Epithelial cell of esophagus (primary cell): ENCODE results near the gene PREX1.
"Not testable (repeated sequence)": the region's sequence is repeated elsewhere in the genome, so short reads cannot be mapped to it uniquely, and the experiment has no call there.

Experiments
- DNase-seq: peaks from one replicate; pipeline ENCODE4 v3.0.0; 2010; ENCODE audit warnings: low read depth
- H3K4me3 ChIP-seq: 2 replicates; pipeline ENCODE4 v1.5.1; 2011; ENCODE audit warnings: mild to moderate bottlenecking, low read length, control low read depth
- TF ChIP-seq, protein P1 (sequence below): IDR thresholded peaks from 2 replicates; pipeline ENCODE4 v1.5.1; 2011; ENCODE audit warnings: low read depth, mild to moderate bottlenecking, low read length, control low read depth, inconsistent platforms; ENCODE audit not compliant: insufficient read depth; ENCODE audit errors: missing control alignments

PREX1 gene

DNA sequence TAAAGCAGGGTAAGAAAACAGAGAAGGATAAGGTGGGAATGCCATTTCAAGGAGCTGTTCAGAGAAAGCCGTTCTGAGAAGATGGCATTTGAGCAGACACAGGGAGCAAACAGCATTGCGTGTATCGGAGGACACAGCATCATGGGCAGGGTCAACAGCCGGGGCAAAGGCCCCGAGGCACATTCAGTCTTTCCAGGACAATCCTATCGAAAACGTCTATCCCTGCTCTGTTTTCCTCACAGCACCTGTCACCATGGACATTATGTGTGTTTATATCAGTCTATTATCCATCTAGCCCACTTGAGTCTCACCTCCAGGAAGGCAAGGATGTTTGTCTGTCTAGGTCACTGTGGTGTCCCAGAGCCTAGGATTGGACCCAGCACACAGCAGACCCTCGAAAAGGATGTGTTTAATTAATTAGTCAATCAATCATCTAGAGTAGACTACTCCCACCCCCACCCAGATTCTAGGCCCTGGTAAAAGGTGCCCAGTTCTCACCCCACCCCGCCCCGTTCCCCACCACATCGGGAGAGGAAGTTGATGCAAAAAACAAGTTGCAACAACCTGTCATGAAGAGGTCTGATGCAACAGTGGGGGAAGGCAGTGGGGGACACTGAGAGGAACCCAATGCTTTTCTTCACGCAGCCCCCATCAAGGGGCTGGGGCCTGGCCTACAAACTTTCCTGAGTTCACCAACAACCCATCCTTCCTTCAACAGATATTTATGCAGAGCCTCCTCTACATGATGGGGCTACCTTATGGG is 66.6 kb downstream of the PREX1 start:
- H3K4me3 ChIP-seq, result no peak overlapping the region
- TF ChIP-seq, protein P1, sequence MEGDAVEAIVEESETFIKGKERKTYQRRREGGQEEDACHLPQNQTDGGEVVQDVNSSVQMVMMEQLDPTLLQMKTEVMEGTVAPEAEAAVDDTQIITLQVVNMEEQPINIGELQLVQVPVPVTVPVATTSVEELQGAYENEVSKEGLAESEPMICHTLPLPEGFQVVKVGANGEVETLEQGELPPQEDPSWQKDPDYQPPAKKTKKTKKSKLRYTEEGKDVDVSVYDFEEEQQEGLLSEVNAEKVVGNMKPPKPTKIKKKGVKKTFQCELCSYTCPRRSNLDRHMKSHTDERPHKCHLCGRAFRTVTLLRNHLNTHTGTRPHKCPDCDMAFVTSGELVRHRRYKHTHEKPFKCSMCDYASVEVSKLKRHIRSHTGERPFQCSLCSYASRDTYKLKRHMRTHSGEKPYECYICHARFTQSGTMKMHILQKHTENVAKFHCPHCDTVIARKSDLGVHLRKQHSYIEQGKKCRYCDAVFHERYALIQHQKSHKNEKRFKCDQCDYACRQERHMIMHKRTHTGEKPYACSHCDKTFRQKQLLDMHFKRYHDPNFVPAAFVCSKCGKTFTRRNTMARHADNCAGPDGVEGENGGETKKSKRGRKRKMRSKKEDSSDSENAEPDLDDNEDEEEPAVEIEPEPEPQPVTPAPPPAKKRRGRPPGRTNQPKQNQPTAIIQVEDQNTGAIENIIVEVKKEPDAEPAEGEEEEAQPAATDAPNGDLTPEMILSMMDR, result no peak
- no peak for DNase-seq

GRCh38 chr20:48760403-48760983 is 67.3 kb downstream of the PREX1 start:
- TF ChIP-seq, protein P1, result no peak
- DNase-seq, result peak; percentile 36
- no peak overlapping the region for H3K4me3 ChIP-seq

DNA sequence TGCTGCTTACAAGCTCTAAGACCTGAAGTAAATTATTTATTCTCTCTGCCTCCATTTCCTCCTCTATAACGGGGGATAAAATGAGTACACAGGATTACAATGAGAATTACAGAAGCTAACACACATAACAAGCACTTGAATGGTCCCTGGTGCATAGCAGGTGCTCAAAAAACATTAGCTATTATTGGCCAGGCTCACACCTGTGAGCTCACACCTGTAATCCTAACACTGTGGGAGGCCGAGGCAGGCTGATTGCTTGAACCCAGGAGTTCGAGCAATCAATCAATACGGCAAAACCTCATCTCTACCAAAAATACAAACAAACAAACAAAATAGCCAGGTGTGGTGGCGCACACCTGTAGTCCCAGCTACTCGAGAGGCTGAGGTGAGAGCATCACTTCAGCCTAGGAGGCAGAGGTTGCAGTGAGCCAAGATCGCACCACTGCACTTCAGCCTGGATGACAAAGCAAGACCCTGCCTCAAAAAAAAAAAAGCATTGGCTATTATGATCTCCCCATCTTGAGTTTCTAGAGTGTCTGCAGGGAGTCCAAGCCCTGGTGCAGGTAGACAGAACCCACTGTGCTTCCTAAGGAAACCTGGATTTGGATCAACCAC is 68.1 kb downstream of the PREX1 start:
- DNase-seq, result no peak
- TF ChIP-seq, protein P1, result no peak
- no peak overlapping the region for H3K4me3 ChIP-seq

- no peak for DNase-seq
- no peak overlapping the region for H3K4me3 ChIP-seq
These were observed 69.5 kb downstream of the PREX1 start for GRCh38 chr20:48758206-48758820.

DNA sequence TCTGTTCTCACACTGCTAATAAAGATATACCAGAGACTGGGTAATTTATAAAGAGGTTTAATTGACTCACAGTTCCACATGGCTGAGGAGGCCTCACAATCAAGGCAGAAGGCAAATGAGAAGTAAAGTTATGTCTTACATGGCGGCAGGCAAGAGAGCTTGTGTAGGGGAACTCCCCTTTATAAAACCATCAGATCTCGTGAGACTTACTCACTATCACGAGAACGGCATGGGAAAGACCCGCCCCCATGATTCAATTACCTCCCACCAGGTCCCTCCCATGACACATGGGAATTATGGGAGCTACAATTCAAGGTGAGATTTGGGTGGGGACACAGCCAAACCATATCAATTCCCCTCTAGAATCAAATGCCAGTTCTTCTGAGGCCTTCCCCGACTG is 71.0 kb downstream of the PREX1 start:
- not testable (repeated sequence) for H3K4me3 ChIP-seq, DNase-seq

More at GRCh38 chr20:48758206-48758820, 69.5 kb downstream of the PREX1 start:
- TF ChIP-seq, protein P1, result no peak

DNA sequence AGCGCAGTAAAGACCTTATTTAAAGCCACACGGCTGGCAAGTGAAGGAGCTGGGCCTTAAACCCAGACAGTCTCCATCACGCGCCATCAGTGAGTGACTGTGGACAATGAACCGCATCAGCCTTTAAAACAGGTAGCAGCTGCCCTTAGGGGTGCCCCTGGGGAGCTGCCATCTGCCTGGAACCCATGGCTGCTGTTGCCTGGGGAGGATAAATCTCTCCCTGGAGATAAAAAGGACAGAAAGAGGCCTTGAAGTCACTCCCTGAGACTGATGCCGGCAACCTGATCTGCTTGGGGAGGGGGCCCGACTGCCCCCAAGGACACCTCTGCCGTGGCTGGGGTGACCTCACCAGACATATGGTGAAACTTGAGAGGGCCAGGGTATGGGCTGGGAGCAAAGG is 73.5 kb downstream of the PREX1 start:
- no peak for DNase-seq
- TF ChIP-seq, protein P1, result no peak
- no peak overlapping the region for H3K4me3 ChIP-seq

DNA sequence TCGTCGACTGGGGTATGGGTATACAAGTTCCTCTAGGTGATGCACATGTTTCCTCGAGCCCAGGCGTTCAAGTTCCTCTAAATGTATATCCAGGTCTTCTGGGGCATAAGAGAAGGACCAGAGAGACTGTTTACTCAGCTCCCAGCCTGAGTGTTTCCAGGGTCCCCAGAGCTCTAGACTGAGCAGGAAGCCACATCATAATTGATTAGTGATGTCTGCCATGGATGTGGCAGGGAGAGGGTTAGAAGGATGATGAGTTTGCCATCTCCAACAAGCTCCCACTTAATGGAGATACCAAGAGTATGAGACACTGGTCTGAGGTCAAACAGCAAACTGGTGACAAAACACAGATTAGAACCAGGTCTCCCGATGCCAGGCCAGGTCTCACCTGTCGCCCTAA is 74.8 kb downstream of the PREX1 start:
- H3K4me3 ChIP-seq, result no peak overlapping the region
- TF ChIP-seq, protein P1, result no peak
- DNase-seq, result no peak
